ENCODE measurements around the gene FGFR3. TPM values are rescaled to one million over a fixed set of nuclear protein-coding genes. Genes with fewer than 3 reads are reported as not detected.

The FGFR3 gene
- 73.4 and 77.0 TPM in 2 replicates for total RNA-seq (2014; rRNA removed; shearing (Covaris generic))

- peak; percentile 63 for DNase-seq (ENCODE audit: low spot score)
Observed at GRCh38 chr4:1792832-1793495, at the start of gene FGFR3. FGFR3 (plus strand) TSS chr4:1793293; CDS start chr4:1793935, 642 bp downstream.

GRCh38 chr4:1743551-1743950, 49.5 kb upstream of the FGFR3 start:
- DNase-seq (ENCODE audit: low spot score), result no peak

- no peak for DNase-seq (ENCODE audit: low spot score)
Observed at GRCh38 chr4:1743975-1744374, 49.1 kb upstream of the FGFR3 start.

GRCh38 chr4:1744552-1744951, 48.5 kb upstream of the FGFR3 start:
- DNase-seq (ENCODE audit: low spot score), result no peak

GRCh38 chr4:1745165-1745564, 47.9 kb upstream of the FGFR3 start:
- no peak for DNase-seq (ENCODE audit: low spot score)

- no peak for DNase-seq (ENCODE audit: low spot score)
Observed at GRCh38 chr4:1745697-1746096, 47.4 kb upstream of the FGFR3 start.

GRCh38 chr4:1746265-1746691, 46.8 kb upstream of the FGFR3 start:
- DNase-seq (ENCODE audit: low spot score), result peak; percentile 79

- peak; percentile 53 for DNase-seq (ENCODE audit: low spot score)
Observed at GRCh38 chr4:1746919-1747602, 46.0 kb upstream of the FGFR3 start.

GRCh38 chr4:1747603-1747967, 45.5 kb upstream of the FGFR3 start:
- no peak for DNase-seq (ENCODE audit: low spot score)

- peak; percentile 85 for DNase-seq (ENCODE audit: low spot score)
Observed at GRCh38 chr4:1748465-1748995, 44.6 kb upstream of the FGFR3 start.

- no peak for DNase-seq (ENCODE audit: low spot score)
Observed at GRCh38 chr4:1749370-1749769, 43.7 kb upstream of the FGFR3 start.

GRCh38 chr4:1749826-1750225, 43.3 kb upstream of the FGFR3 start:
- DNase-seq (ENCODE audit: low spot score), result no peak

GRCh38 chr4:1750381-1751154, 42.5 kb upstream of the FGFR3 start:
- no peak for DNase-seq (ENCODE audit: low spot score)

GRCh38 chr4:1751155-1751918, 41.8 kb upstream of the FGFR3 start:
- DNase-seq (ENCODE audit: low spot score), result no peak

- DNase-seq (ENCODE audit: low spot score), result no peak
Observed at GRCh38 chr4:1751919-1752283, 41.2 kb upstream of the FGFR3 start.

GRCh38 chr4:1752284-1753041, 40.6 kb upstream of the FGFR3 start:
- DNase-seq (ENCODE audit: low spot score), result peak; percentile 57

- DNase-seq (ENCODE audit: low spot score), result no peak
Observed at GRCh38 chr4:1753294-1753696, 39.8 kb upstream of the FGFR3 start.

GRCh38 chr4:1753697-1754311, 39.3 kb upstream of the FGFR3 start:
- no peak for DNase-seq (ENCODE audit: low spot score)

- DNase-seq (ENCODE audit: low spot score), result no peak
Observed at GRCh38 chr4:1754336-1754735, 38.8 kb upstream of the FGFR3 start.

GRCh38 chr4:1755297-1755696, 37.8 kb upstream of the FGFR3 start:
- no peak for DNase-seq (ENCODE audit: low spot score)

Data from HT-29 (cell line).